ENCODE measurements around the gene ZSCAN1.

ZSCAN1 gene

DNA sequence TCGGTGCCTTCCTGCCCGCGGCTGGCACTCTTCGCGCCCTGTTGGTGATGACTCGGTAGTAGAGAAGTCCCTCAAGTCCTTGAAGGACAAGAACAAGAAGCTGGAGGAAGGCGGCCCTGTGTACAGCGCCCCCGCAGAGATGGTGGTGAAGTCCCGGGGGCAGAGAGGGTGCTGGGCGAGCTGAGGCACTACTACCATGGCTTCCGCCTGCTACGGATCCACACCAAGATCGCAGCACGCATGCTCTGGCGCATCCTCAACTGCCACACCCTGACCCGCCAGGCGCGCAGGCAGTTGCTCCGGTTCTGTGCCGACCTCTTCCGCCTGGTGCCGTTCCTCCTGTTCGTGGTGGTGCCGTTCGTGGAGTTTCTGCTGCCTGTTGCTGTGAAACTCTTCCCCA, 11.1 kb downstream of the ZSCAN1 start:
- H3K27me3 Mint-ChIP-seq = no peaks in the 10 kb centered on the region
- DNase-seq (ENCODE audit: low spot score in 2 of 2) = no peak
- no peaks in the 10 kb centered on the region for H3K36me3 Mint-ChIP-seq (ENCODE audit: insufficient read depth)
- peaks cover 17% of the 10 kb centered on the region for H3K9me3 Mint-ChIP-seq
- no peak overlapping the region for H3K27ac Mint-ChIP-seq (ENCODE audit: low read depth)
- no peak overlapping the region for H3K4me3 Mint-ChIP-seq
- no peaks in the 10 kb centered on the region for H3K4me1 Mint-ChIP-seq
- ATAC-seq (replicated peaks; ENCODE audit: extremely low read depth, poor library complexity, severe bottlenecking) = no peak

DNA sequence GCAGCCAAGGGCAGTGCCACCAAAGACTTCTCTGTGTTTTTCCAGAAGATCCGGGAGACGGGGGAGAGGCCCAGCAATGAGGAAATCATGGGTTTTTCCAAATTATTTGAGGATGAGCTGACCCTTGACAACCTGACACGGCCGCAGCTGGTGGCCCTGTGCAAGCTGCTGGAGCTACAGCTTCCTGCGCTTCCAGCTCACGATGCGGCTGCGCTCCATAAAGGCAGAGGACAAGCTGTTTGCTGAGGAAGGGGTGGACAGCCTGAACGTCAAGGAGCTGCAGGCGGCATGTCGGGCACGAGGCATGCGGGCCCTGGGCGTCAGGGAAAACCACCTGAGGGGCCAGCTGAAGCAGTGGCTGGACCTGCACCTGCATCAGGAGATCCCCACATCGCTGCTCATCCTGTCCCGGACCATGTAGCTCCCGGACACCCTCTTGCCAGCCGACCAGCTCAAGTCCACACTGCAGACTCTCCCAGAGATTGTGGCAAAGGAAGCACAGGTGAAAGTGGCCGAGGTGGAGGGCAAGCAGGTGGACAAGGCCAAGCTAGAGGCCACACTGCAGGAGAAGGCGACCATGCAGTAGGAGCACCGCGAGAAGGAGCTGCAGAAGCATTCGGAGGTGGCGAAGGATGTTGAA, 11.7 kb downstream of the ZSCAN1 start:
- no peaks in the 10 kb centered on the region for H3K36me3 Mint-ChIP-seq (ENCODE audit: insufficient read depth)
- no peak overlapping the region for H3K4me3 Mint-ChIP-seq
- no peaks in the 10 kb centered on the region for H3K27me3 Mint-ChIP-seq
- DNase-seq (ENCODE audit: low spot score in 2 of 2) = no peak
- H3K9me3 Mint-ChIP-seq = peaks cover 17% of the 10 kb centered on the region
- H3K4me1 Mint-ChIP-seq = no peaks in the 10 kb centered on the region
- ATAC-seq (replicated peaks; ENCODE audit: extremely low read depth, poor library complexity, severe bottlenecking) = no peak
- no peak overlapping the region for H3K27ac Mint-ChIP-seq (ENCODE audit: low read depth)

DNA sequence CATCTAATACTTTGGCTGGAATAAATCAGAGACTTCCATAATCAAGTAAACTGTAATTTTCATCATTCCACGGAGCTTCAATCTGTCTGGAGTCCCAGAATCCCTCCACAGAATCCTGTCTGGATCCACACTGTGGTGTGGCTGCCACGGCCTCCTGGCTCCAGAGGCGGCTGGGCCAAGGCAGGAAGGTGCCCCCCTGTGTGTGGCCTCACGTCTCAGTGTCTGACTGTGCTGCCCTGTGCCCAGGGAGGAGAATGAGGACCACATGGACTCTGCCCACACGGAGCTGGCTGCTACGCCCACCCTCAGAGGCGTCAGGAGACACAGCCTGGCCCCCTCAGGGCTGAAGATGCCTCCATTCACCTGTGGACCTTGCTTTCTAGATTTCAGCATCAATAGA, 13.0 kb downstream of the ZSCAN1 start:
- peaks cover 25% of the 10 kb centered on the region for H3K9me3 Mint-ChIP-seq
- H3K27ac Mint-ChIP-seq (ENCODE audit: low read depth) = no peak overlapping the region
- ATAC-seq (replicated peaks; ENCODE audit: extremely low read depth, poor library complexity, severe bottlenecking) (no peak), DNase-seq (ENCODE audit: low spot score in 2 of 2) (no peak)
- H3K27me3 Mint-ChIP-seq = no peaks in the 10 kb centered on the region
- no peaks in the 10 kb centered on the region for H3K36me3 Mint-ChIP-seq (ENCODE audit: insufficient read depth)
- no peak overlapping the region for H3K4me3 Mint-ChIP-seq
- no peaks in the 10 kb centered on the region for H3K4me1 Mint-ChIP-seq

DNA sequence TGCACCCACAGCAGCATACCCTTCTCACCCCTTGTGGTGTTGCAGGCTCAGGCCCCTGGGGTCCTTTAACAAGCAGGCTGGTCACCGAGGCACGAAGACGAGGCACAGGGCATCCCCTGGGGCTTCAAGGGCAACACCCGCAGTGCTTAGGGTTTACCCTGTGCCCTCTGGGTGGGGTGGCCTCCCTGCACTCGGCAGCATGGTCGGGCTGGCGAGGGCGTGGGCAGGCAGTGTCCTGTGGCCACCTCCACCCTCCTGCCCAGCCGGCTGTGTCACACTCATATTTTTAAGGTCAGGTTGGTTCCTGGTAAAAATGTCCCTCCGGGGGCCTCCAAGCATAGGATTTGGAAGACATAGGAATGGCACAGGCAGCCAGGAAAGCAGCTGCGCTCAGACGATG, 13.8 kb downstream of the ZSCAN1 start:
- Mint-ChIP-seq H3K27me3 (no peaks in the 10 kb centered on the region), H3K36me3 (ENCODE audit: insufficient read depth) (no peaks in the 10 kb centered on the region), H3K4me3 (no peak overlapping the region), H3K27ac (ENCODE audit: low read depth) (no peak overlapping the region), H3K4me1 (no peaks in the 10 kb centered on the region), H3K9me3 (peaks cover 25% of the 10 kb centered on the region)
- DNase-seq (ENCODE audit: low spot score in 2 of 2) = no peak
- no peak for ATAC-seq (replicated peaks; ENCODE audit: extremely low read depth, poor library complexity, severe bottlenecking)

DNA sequence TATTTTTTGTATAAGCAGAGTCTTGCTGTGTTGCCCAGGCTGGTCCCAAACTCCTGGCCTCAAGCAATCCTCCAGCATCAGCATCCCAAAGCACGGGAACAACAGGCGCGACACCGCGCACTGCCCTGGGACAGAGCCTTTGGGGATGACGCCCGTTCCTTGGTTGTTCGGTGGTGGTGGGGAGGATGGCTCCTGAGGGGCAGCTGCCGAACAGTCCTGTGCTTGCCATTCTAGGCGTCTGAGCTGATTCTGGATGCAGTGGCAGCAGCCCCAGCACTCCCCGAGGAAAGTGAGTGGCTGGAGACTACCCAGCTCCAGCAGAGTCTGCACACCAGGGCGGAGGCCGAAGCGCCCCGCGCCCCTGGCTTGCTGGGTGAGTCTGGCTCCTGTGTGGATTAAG, 18.4 kb downstream of the ZSCAN1 start:
- H3K4me3 Mint-ChIP-seq = no peak overlapping the region
- peaks cover 22% of the 10 kb centered on the region for H3K27me3 Mint-ChIP-seq
- peaks cover 4% of the 10 kb centered on the region for H3K36me3 Mint-ChIP-seq (ENCODE audit: insufficient read depth)
- no peaks in the 10 kb centered on the region for H3K4me1 Mint-ChIP-seq
- H3K27ac Mint-ChIP-seq (ENCODE audit: low read depth) = no peak overlapping the region
- no peak for DNase-seq (ENCODE audit: low spot score in 2 of 2)
- ATAC-seq (replicated peaks; ENCODE audit: extremely low read depth, poor library complexity, severe bottlenecking) = no peak
- H3K9me3 Mint-ChIP-seq = peaks cover 25% of the 10 kb centered on the region

DNA sequence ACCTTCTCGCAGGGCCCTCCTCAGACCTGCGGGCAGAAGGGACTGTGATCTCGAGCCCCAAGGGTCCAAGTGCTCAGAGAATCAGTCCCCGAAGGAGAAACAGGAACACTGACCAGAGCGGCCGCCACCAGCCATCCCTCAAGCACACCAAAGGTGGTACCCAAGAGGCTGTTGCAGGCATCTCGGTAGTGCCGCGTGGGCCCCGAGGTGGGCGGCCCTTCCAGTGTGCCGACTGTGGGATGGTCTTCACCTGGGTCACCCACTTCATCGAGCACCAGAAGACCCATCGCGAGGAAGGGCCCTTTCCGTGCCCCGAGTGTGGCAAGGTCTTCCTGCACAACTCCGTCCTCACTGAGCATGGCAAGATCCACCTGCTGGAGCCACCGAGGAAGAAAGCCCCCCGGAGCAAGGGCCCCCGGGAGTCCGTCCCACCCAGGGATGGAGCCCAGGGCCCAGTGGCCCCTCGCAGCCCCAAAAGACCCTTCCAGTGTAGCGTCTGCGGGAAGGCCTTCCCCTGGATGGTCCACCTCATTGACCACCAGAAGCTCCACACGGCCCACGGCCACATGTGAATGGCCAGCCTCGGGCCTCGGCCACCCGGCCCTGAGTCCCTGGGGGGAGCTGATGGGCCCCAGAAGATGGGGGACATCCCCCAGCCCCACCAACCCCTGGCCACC, 19.8 kb downstream of the ZSCAN1 start:
- Mint-ChIP-seq H3K4me3 (no peak overlapping the region), H3K36me3 (ENCODE audit: insufficient read depth) (peaks cover 4% of the 10 kb centered on the region), H3K4me1 (no peaks in the 10 kb centered on the region), H3K9me3 (peaks cover 25% of the 10 kb centered on the region), H3K27ac (ENCODE audit: low read depth) (no peak overlapping the region), H3K27me3 (peaks cover 22% of the 10 kb centered on the region)
- ATAC-seq (replicated peaks; ENCODE audit: extremely low read depth, poor library complexity, severe bottlenecking) = no peak
- no peak for DNase-seq (ENCODE audit: low spot score in 2 of 2)

DNA sequence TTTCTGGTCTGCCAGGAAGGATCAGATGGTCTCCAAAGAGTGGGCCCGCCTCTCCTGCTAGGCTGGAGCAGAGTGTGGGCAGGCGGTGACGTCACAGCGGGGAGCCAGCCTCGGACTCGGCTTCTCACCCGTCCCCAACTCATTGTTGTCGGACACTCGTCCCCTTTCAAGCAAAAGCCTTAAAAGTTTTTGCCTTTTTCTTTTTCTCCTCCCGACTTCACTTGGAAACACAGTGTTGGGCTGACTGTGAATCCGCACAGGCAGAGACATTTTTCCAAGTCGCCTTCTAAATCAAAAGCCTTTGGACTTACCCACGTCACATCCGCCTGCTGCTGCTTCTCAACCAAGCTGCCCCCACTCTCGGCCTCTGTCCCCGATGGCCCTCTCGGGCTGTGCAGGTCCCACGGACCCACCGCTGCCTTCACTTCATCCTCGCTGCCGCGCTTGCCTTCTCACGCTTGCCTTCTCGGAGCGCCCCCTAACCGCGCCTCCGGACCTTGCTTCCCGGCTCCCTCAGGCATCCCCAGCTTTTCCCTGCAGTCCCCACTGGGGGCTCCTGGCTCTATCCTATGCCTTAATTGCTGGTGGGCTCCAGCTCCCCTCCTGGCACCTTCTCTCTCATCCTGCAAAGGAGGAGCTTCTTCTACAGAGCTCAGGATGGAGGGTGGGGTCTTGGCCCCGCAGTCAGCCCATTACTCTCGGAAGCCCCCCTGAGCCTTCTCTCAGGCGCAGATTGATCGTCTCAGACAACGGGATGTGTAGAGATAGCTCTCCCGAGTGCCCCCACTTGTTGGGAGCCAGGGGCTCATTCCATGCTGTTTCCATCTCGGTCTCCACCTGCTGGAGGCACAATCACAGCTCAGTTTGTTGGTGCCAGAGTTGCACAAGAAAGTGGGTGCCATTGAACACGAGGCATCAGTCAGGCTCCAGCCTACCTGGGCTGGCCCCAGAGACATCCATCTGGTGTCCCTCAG, 21.4 kb downstream of the ZSCAN1 start:
- Mint-ChIP-seq H3K36me3 (ENCODE audit: insufficient read depth) (peaks cover 4% of the 10 kb centered on the region), H3K9me3 (peaks cover 19% of the 10 kb centered on the region), H3K4me1 (no peaks in the 10 kb centered on the region), H3K27ac (ENCODE audit: low read depth) (no peak overlapping the region), H3K27me3 (peaks cover 22% of the 10 kb centered on the region), H3K4me3 (no peak overlapping the region)
- ATAC-seq (replicated peaks; ENCODE audit: extremely low read depth, poor library complexity, severe bottlenecking) (no peak), DNase-seq (ENCODE audit: low spot score in 2 of 2) (no peak)

DNA sequence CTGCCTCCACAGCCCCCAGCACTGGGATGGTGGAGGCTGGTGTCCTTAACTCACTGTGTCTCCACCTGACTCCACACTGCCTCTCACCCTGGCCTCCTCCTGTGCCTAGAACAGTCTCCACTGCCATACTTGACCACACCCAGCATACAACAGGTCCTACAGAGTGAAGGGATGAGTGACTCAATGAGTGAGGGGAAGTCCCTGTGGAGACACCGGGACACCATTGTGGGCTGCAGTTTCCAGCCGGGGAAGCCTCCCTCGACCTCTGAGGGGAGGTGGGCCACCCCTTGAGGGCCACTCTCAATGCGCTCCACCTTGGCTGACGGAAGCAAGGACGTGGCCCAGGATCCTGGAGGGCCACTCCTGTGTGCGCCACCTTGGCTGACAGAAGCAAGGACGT, 22.4 kb downstream of the ZSCAN1 start:
- Mint-ChIP-seq H3K4me1 (no peaks in the 10 kb centered on the region), H3K4me3 (no peak overlapping the region), H3K27ac (ENCODE audit: low read depth) (no peak overlapping the region), H3K9me3 (peaks cover 11% of the 10 kb centered on the region), H3K27me3 (peaks cover 22% of the 10 kb centered on the region), H3K36me3 (ENCODE audit: insufficient read depth) (peaks cover 4% of the 10 kb centered on the region)
- DNase-seq (ENCODE audit: low spot score in 2 of 2) (no peak), ATAC-seq (replicated peaks; ENCODE audit: extremely low read depth, poor library complexity, severe bottlenecking) (no peak)

DNA sequence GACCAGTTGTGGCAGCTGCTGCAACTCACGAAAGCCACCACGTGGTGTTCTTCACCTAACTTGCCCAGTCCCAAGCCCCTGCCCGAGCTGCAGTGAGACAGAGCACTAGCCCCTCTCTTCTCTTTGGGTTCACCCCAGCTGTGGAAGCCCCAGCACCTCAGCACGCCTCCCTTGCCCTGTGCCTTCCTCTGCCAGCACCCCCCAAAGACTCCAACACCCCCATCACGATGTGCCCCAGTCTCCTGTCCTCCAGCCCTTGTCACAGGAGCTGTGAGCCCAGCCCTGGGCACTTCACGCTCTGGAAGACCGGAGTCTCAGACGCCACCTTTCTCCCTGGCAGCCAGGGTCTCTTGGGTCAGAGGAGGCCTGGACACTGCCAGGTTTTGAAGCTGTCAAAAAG, 23.0 kb downstream of the ZSCAN1 start:
- peaks cover 22% of the 10 kb centered on the region for H3K27me3 Mint-ChIP-seq
- H3K4me1 Mint-ChIP-seq = no peaks in the 10 kb centered on the region
- DNase-seq (ENCODE audit: low spot score in 2 of 2) (no peak), ATAC-seq (replicated peaks; ENCODE audit: extremely low read depth, poor library complexity, severe bottlenecking) (no peak)
- peaks cover 11% of the 10 kb centered on the region for H3K9me3 Mint-ChIP-seq
- H3K27ac Mint-ChIP-seq (ENCODE audit: low read depth) = no peak overlapping the region
- peaks cover 4% of the 10 kb centered on the region for H3K36me3 Mint-ChIP-seq (ENCODE audit: insufficient read depth)
- H3K4me3 Mint-ChIP-seq = no peak overlapping the region

DNA sequence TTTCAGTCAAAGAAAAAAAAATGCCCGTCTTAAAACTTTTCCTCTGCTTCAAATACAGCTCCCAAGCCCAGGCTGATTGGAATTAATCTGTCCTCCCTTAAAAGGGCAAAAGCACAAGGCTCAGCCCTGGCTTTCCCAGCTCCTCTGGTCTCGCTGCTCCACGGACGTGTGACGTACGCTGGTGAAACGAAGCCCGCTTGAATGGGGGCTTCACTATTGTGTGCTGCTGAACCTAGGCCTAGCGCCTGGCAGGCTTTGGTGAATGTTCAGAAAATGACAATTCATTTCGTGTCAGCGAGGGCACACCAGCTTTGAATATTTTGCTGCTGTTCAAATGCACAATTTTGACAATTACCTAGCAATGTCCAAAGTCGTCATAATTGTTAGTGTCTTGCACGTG, 24.6 kb downstream of the ZSCAN1 start:
- Mint-ChIP-seq H3K36me3 (ENCODE audit: insufficient read depth) (peaks cover 4% of the 10 kb centered on the region), H3K9me3 (peaks cover 12% of the 10 kb centered on the region), H3K4me3 (peak overlapping the region; percentile 54), H3K27ac (ENCODE audit: low read depth) (no peak overlapping the region), H3K4me1 (no peaks in the 10 kb centered on the region), H3K27me3 (peaks cover 22% of the 10 kb centered on the region)
- DNase-seq (ENCODE audit: low spot score in 2 of 2) = no peak
- ATAC-seq (replicated peaks; ENCODE audit: extremely low read depth, poor library complexity, severe bottlenecking) = no peak

DNA sequence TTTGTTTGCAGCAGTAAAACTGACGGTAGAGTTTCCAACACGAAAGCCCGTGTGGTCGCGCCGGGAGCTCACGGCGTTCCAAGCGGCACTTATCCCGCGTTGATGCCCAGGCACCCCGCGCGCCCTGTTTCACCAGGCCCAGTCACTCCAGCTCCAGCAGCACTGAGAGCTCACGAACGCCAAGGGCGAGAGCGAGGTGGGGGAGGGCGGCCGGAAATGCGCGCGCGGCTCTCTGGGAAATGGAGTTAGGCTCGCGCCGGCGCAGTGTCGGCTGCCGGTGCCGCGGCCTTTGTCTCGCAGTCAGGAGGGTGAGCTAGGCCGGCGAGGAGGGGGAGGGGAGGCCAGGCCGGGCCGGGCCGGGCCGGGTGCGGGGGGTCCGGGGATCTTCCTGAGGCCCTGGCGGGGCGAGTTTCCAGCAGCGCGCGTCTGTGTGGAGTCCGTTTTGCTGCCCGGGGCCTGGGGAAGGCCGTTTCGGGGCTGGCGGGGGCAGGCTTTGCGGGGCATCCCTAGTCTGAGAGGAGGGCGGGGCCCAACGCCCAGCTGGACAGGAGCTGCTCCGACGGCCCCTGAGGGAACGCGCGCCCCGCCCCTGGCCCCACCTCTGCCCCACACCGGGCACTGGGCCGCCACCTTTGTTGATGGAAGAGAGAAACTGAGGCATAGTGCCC, 25.3 kb downstream of the ZSCAN1 start, which contains the start of gene ZNF135:
ZNF135 (plus strand) TSS at position 280 of the 668 bp plus-strand sequence. CDS start 721 bp downstream, outside the sequence.
- H3K9me3 Mint-ChIP-seq = peaks cover 16% of the 10 kb centered on the region

DNA sequence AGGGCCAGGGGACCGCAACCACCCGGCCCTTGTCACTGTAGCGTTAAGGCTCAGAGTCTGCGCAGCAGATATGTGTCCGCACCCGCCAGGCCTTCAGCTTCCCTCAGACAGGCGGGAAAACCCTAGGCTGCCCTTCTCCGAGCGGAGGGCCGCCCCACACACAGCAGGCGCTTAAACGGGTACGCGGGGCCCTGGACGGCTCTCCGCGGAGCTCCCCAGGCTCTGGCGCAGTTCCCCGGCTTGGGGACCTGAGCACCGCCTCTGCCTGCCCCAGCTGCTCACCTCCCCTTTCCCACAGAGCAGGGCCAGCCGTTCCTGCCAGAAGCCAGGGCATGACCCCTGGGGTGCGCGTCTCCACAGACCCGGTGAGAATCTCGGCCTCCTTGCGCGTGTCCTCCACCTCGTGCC, 25.9 kb downstream of the ZSCAN1 start:
- DNase-seq (ENCODE audit: low spot score in 2 of 2) (no peak), ATAC-seq (replicated peaks; ENCODE audit: extremely low read depth, poor library complexity, severe bottlenecking) (no peak)
- Mint-ChIP-seq H3K36me3 (ENCODE audit: insufficient read depth) (peaks cover 4% of the 10 kb centered on the region), H3K4me3 (no peak overlapping the region), H3K4me1 (no peaks in the 10 kb centered on the region), H3K27me3 (peaks cover 21% of the 10 kb centered on the region), H3K9me3 (peaks cover 16% of the 10 kb centered on the region), H3K27ac (ENCODE audit: low read depth) (no peak overlapping the region)

More for the DNA sequence above, 25.3 kb downstream of the ZSCAN1 start, which contains the start of gene ZNF135:
- ATAC-seq (replicated peaks; ENCODE audit: extremely low read depth, poor library complexity, severe bottlenecking) = no peak
- DNase-seq (ENCODE audit: low spot score in 2 of 2) = no peak
- Mint-ChIP-seq H3K36me3 (ENCODE audit: insufficient read depth) (peaks cover 4% of the 10 kb centered on the region), H3K27ac (ENCODE audit: low read depth) (no peak within 1 kb of the TSS), H3K27me3 (peaks cover 22% of the 10 kb centered on the region), H3K4me1 (no peaks in the 10 kb centered on the region), H3K4me3 (peak within 1 kb of the TSS; percentile 54)
